Loucy (cell line): ENCODE data around the gene EXOSC10.

Experiments used
- EZH2phosphoT487 ChIP-seq: fragments of 200-600 bp; IDR thresholded peaks from 2 replicates; pipeline ENCODE4 v1.6.1; 2018; ENCODE audit warnings: antibody characterized with exemption, mild to moderate bottlenecking, moderate library complexity, borderline replicate concordance
- TF ChIP-seq, protein P1 (sequence below): fragments of 200-600 bp; sonication (generic); conservative IDR thresholded peaks from 2 replicates; pipeline ENCODE4 v1.5.1; 2014; ENCODE audit warnings: mild to moderate bottlenecking, antibody characterized with exemption, low read length

- TF ChIP-seq, protein P1, sequence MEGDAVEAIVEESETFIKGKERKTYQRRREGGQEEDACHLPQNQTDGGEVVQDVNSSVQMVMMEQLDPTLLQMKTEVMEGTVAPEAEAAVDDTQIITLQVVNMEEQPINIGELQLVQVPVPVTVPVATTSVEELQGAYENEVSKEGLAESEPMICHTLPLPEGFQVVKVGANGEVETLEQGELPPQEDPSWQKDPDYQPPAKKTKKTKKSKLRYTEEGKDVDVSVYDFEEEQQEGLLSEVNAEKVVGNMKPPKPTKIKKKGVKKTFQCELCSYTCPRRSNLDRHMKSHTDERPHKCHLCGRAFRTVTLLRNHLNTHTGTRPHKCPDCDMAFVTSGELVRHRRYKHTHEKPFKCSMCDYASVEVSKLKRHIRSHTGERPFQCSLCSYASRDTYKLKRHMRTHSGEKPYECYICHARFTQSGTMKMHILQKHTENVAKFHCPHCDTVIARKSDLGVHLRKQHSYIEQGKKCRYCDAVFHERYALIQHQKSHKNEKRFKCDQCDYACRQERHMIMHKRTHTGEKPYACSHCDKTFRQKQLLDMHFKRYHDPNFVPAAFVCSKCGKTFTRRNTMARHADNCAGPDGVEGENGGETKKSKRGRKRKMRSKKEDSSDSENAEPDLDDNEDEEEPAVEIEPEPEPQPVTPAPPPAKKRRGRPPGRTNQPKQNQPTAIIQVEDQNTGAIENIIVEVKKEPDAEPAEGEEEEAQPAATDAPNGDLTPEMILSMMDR = no peak
- no peak for TF ChIP-seq EZH2phosphoT487
These were observed 31.7 kb downstream of the EXOSC10 start for GRCh38 chr1:11067716-11068599.
